Karpas-422 (cell line): Measurements from ENCODE around the gene KIFBP. TPM values are rescaled to one million over a fixed set of nuclear protein-coding genes. Genes with fewer than 3 reads are reported as not detected.
"Not testable (repeated sequence)": the region's sequence is repeated elsewhere in the genome, so short reads cannot be mapped to it uniquely, and the experiment has no call there.

Source experiments
- DNase-seq: peaks from one replicate; pipeline ENCODE4 v3.0.0-alpha.2; 2015
- H2AFZ ChIP-seq: fragments of 200-600 bp; sonication (generic); 2 replicates; pipeline ENCODE4 v1.6.1; 2014; ENCODE audit warnings: antibody characterized with exemption, low read length, mixed read lengths
- H3K27ac ChIP-seq: fragments of 200-600 bp; sonication (generic); 2 replicates; pipeline ENCODE4 v1.5.1; 2014; ENCODE audit warnings: mild to moderate bottlenecking, low read length, moderate library complexity
- H3K27me3 ChIP-seq: fragments of 200-600 bp; sonication (generic); 2 replicates; pipeline ENCODE4 v1.6.1; 2014; ENCODE audit warnings: low read length, mixed read lengths
- H3K36me3 ChIP-seq: fragments of 200-600 bp; sonication (generic); 2 replicates; pipeline ENCODE4 v1.6.1; 2014; ENCODE audit warnings: low read length, mixed read lengths; ENCODE audit not compliant: insufficient read depth
- H3K4me1 ChIP-seq: fragments of 200-600 bp; sonication (generic); 2 replicates; pipeline ENCODE4 v1.6.1; 2014; ENCODE audit warnings: mild to moderate bottlenecking, low read length, mixed read lengths
- H3K4me2 ChIP-seq: fragments of 200-600 bp; sonication (generic); 2 replicates; pipeline ENCODE4 v1.6.1; 2014; ENCODE audit warnings: low read length, low read depth, mild to moderate bottlenecking; ENCODE audit not compliant: poor library complexity, severe bottlenecking
- H3K4me3 ChIP-seq: fragments of 200-600 bp; sonication (generic); 2 replicates; pipeline ENCODE4 v1.5.1; 2014; ENCODE audit warnings: mild to moderate bottlenecking, antibody characterized with exemption, low read length, mixed read lengths
- H3K79me2 ChIP-seq: fragments of 200-600 bp; sonication (generic); 2 replicates; pipeline ENCODE4 v1.6.1; 2014; ENCODE audit warnings: mild to moderate bottlenecking, low read length, mixed read lengths
- H3K9ac ChIP-seq: fragments of 200-600 bp; sonication (generic); 2 replicates; pipeline ENCODE4 v1.6.0; 2014; ENCODE audit warnings: low read length
- H3K9me2 ChIP-seq: fragments of 200-600 bp; sonication (generic), shearing (Covaris generic); replicated peaks from 2 replicates; pipeline ENCODE4 v1.6.0; 2014; ENCODE audit warnings: mild to moderate bottlenecking, low read length, moderate library complexity; ENCODE audit not compliant: insufficient read depth
- H3K9me3 ChIP-seq: fragments of 300-700, 200-600 bp; sonication (generic); 2 replicates; pipeline ENCODE4 v1.6.1; 2014; ENCODE audit warnings: low read length, mixed read lengths
- H4K20me1 ChIP-seq: fragments of 200-600 bp; sonication (generic); 2 replicates; pipeline ENCODE4 v1.6.1; 2014; ENCODE audit warnings: mild to moderate bottlenecking, antibody characterized with exemption, low read length, low read depth; ENCODE audit not compliant: insufficient read depth
- total RNA-seq: library from RNA; depleted of rRNA; stranded (reverse); fragments of >200 nt; shearing (Covaris generic); gene quantifications from 2 replicates; pipeline ENCODE4 v1.2.3, GENCODE V29; 2014; ENCODE audit warnings: low replicate concordance

KIFBP gene
- total RNA-seq, 1 experiment from 2014 or later: 17.5 TPM

GRCh38 chr10:69037489-69037888 lies 48.9 kb downstream of the KIFBP start:
- no peaks in the 10 kb centered on the region for H3K79me2 ChIP-seq
- H3K36me3 ChIP-seq: no peaks in the 10 kb centered on the region
- H3K27me3 ChIP-seq: no peaks in the 10 kb centered on the region
- no peak overlapping the region for H3K27ac ChIP-seq
- no peak overlapping the region for H3K4me2 ChIP-seq
- no peaks in the 10 kb centered on the region for H4K20me1 ChIP-seq
- H3K4me1 ChIP-seq: no peaks in the 10 kb centered on the region
- no peak overlapping the region for H2AFZ ChIP-seq
- DNase-seq: no peak
- no peaks in the 10 kb centered on the region for H3K9me2 ChIP-seq
- H3K9me3 ChIP-seq: no peaks in the 10 kb centered on the region
- H3K9ac ChIP-seq: no peak overlapping the region
- H3K4me3 ChIP-seq: no peak overlapping the region

DNA sequence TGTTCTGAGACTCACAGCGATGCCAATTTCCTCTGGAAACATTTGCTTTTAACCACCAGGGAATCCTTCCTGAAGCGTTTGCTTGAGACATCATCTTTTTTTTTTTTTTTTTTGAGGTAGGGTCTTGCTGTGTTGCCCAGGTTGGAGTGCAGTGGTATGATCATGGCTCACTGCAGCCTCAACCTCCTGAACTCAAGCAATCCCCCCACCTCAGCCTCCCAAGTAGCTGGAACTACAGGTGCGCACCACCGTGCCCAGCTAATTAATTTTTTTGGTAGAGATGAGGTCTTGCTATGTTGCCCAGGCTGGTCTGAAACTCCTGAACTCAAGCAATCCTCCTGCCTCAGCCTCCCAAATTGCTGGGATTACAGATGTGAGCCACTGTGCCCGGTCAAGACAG lies 52.3 kb downstream of the KIFBP start:
- H3K27me3 ChIP-seq, H3K9me2 ChIP-seq, DNase-seq, H2AFZ ChIP-seq, H3K9me3 ChIP-seq, H3K4me3 ChIP-seq, H3K36me3 ChIP-seq, H3K4me1 ChIP-seq, H3K79me2 ChIP-seq, H3K4me2 ChIP-seq, H4K20me1 ChIP-seq, H3K27ac ChIP-seq, H3K9ac ChIP-seq: not testable (repeated sequence)

DNA sequence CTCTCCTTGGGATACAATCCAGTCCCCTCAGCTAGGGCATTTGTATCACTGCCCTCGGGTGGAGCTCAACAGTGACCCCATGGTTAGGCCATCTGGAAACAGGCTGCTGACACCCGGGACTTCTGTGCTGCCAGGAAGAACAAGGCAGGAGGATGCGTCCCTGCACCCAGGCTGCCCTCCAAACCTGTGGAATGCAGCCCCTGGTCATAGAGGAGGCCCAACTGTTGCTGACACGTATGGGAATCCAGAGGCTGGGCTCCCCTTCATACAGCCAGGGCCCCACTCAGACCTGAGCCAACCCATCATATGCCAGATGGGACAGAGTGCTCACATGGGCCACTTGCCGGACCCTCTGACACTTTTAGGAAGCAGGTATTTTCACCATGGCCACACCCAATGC lies 53.8 kb downstream of the KIFBP start:
- Histone ChIP-seq H3K27me3 (no peaks in the 10 kb centered on the region), H3K4me2 (no peak overlapping the region), H2AFZ (no peak overlapping the region), H3K27ac (no peak overlapping the region), H3K79me2 (no peaks in the 10 kb centered on the region), H4K20me1 (no peaks in the 10 kb centered on the region), H3K36me3 (no peaks in the 10 kb centered on the region), H3K9me2 (no peaks in the 10 kb centered on the region), H3K4me1 (peaks cover 8% of the 10 kb centered on the region), H3K9ac (no peak overlapping the region), H3K4me3 (no peak overlapping the region), H3K9me3 (no peaks in the 10 kb centered on the region)
- DNase-seq: no peak

DNA sequence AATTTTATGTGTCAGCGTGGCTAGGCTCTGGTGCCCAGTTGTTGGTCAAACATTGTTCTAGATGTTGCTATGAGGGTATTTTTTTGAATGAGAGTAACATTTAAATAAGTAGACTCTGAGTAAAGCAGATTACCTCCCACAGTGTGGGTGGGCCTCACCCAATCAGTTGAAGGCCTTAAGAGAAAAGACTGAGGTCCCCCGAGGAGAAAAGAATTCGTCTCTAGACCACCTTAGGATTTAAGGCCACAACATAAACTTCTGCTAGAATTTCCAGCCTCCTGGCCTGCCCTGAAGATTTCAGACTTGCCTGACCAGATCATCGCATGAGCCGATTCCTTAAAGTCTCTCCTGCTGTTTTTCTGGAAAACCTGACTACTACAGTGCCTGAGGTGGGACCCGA lies 54.2 kb downstream of the KIFBP start:
- Histone ChIP-seq H3K9me2 (no peaks in the 10 kb centered on the region), H3K27ac (no peak overlapping the region), H3K4me1 (peaks cover 8% of the 10 kb centered on the region), H3K4me2 (no peak overlapping the region), H3K36me3 (no peaks in the 10 kb centered on the region), H3K9ac (no peak overlapping the region), H3K79me2 (no peaks in the 10 kb centered on the region), H3K27me3 (no peaks in the 10 kb centered on the region), H2AFZ (no peak overlapping the region), H4K20me1 (no peaks in the 10 kb centered on the region), H3K4me3 (no peak overlapping the region), H3K9me3 (no peaks in the 10 kb centered on the region)
- DNase-seq: no peak

GRCh38 chr10:69043931-69044531 lies 55.4 kb downstream of the KIFBP start:
- H3K27me3 ChIP-seq: no peaks in the 10 kb centered on the region
- H3K9ac ChIP-seq: no peak overlapping the region
- no peak overlapping the region for H3K4me3 ChIP-seq
- no peaks in the 10 kb centered on the region for H3K9me3 ChIP-seq
- H3K79me2 ChIP-seq: no peaks in the 10 kb centered on the region
- no peak for DNase-seq
- H2AFZ ChIP-seq: peak overlapping the region; percentile 93
- H3K27ac ChIP-seq: no peak overlapping the region
- H4K20me1 ChIP-seq: no peaks in the 10 kb centered on the region
- H3K36me3 ChIP-seq: no peaks in the 10 kb centered on the region
- no peaks in the 10 kb centered on the region for H3K9me2 ChIP-seq
- H3K4me1 ChIP-seq: peaks cover 8% of the 10 kb centered on the region
- no peak overlapping the region for H3K4me2 ChIP-seq

DNA sequence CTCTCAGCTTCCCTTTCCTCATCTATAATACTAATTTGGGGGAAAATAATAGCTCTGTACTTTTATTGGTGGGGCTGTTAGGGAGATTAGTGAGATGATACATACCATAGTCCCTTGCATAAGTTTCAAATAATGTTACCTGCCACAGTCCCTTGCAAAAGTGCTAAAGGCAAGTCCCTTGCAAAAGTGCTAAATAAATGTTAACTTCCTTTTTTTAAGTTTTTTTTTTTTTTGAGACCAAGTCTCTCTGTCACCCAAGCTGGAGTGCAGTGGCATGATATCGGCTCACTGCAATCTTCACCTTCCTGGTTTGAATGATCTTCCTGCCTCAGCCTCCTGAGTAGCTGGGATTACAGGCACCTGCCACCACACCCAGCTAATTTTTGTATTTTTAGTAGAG lies 55.9 kb downstream of the KIFBP start:
- no peaks in the 10 kb centered on the region for H3K9me3 ChIP-seq
- H3K36me3 ChIP-seq: no peaks in the 10 kb centered on the region
- H3K9me2 ChIP-seq: no peaks in the 10 kb centered on the region
- H3K79me2 ChIP-seq: no peaks in the 10 kb centered on the region
- no peak overlapping the region for H3K9ac ChIP-seq
- no peaks in the 10 kb centered on the region for H3K27me3 ChIP-seq
- H2AFZ ChIP-seq: peak overlapping the region; percentile 93
- no peak for DNase-seq
- no peak overlapping the region for H3K27ac ChIP-seq
- no peaks in the 10 kb centered on the region for H4K20me1 ChIP-seq
- peaks cover 8% of the 10 kb centered on the region for H3K4me1 ChIP-seq
- no peak overlapping the region for H3K4me3 ChIP-seq
- H3K4me2 ChIP-seq: no peak overlapping the region

GRCh38 chr10:69045441-69046300 lies 57.1 kb downstream of the KIFBP start:
- Histone ChIP-seq H3K36me3 (no peaks in the 10 kb centered on the region), H4K20me1 (no peaks in the 10 kb centered on the region), H3K9ac (no peak overlapping the region), H3K9me3 (no peaks in the 10 kb centered on the region), H3K79me2 (no peaks in the 10 kb centered on the region), H3K4me2 (no peak overlapping the region), H3K27ac (no peak overlapping the region), H2AFZ (no peak overlapping the region), H3K9me2 (no peaks in the 10 kb centered on the region), H3K4me1 (peaks cover 8% of the 10 kb centered on the region), H3K27me3 (no peaks in the 10 kb centered on the region), H3K4me3 (no peak overlapping the region)
- no peak for DNase-seq

GRCh38 chr10:69047111-69047832 lies 58.7 kb downstream of the KIFBP start:
- H4K20me1 ChIP-seq: no peaks in the 10 kb centered on the region
- H3K79me2 ChIP-seq: no peaks in the 10 kb centered on the region
- H3K27me3 ChIP-seq: no peaks in the 10 kb centered on the region
- H3K9me3 ChIP-seq: no peaks in the 10 kb centered on the region
- DNase-seq: no peak
- no peak overlapping the region for H2AFZ ChIP-seq
- H3K4me1 ChIP-seq: peaks cover 8% of the 10 kb centered on the region
- no peak overlapping the region for H3K9ac ChIP-seq
- H3K4me3 ChIP-seq: no peak overlapping the region
- no peaks in the 10 kb centered on the region for H3K36me3 ChIP-seq
- H3K4me2 ChIP-seq: no peak overlapping the region
- no peaks in the 10 kb centered on the region for H3K9me2 ChIP-seq
- no peak overlapping the region for H3K27ac ChIP-seq
